GM18505 (cell line): ENCODE results near the gene ST3GAL3.

ENCODE experiments used
- ATAC-seq: cut with Tn5 transposase; IDR thresholded peaks from one replicate; pipeline ENCODE4 v1.9.1; 2021; ENCODE audit not compliant: unreplicated experiment
- POLR2A ChIP-seq: IDR thresholded peaks from 4 replicates; pipeline ENCODE4 v1.6.1; 2011; ENCODE audit warnings: borderline replicate concordance; ENCODE audit not compliant: insufficient read depth, insufficient read length; ENCODE audit errors: extremely low read depth

Gene ST3GAL3

GRCh38 chr1:43871181-43871910 lies 164.0 kb downstream of the ST3GAL3 start:
- no peak for TF ChIP-seq POLR2A
- ATAC-seq, result no peak

- ATAC-seq, result no peak
- no peak for TF ChIP-seq POLR2A
Observed at GRCh38 chr1:43872280-43872679, 164.9 kb downstream of the ST3GAL3 start.

- ATAC-seq, result no peak
- no peak for TF ChIP-seq POLR2A
Observed at GRCh38 chr1:43873851-43874250, 166.5 kb downstream of the ST3GAL3 start.

- no peak for ATAC-seq
- no peak for TF ChIP-seq POLR2A
Observed at GRCh38 chr1:43874716-43875115, 167.4 kb downstream of the ST3GAL3 start.

GRCh38 chr1:43875331-43875730 lies 168.0 kb downstream of the ST3GAL3 start:
- ATAC-seq, result no peak
- TF ChIP-seq POLR2A, result no peak

- ATAC-seq, result no peak
- TF ChIP-seq POLR2A, result no peak
Observed at GRCh38 chr1:43877101-43877500, 169.8 kb downstream of the ST3GAL3 start.

- no peak for ATAC-seq
Observed at GRCh38 chr1:43878440-43878839, 171.1 kb downstream of the ST3GAL3 start.

GRCh38 chr1:43878854-43879253 lies 171.5 kb downstream of the ST3GAL3 start:
- TF ChIP-seq POLR2A, result no peak
- no peak for ATAC-seq

More at GRCh38 chr1:43878440-43878839, 171.1 kb downstream of the ST3GAL3 start:
- no peak for TF ChIP-seq POLR2A

GRCh38 chr1:43879414-43879813 lies 172.1 kb downstream of the ST3GAL3 start:
- TF ChIP-seq POLR2A, result no peak
- ATAC-seq, result no peak

- no peak for TF ChIP-seq POLR2A
Observed at GRCh38 chr1:43879996-43880395, 172.7 kb downstream of the ST3GAL3 start.

GRCh38 chr1:43880604-43881003 lies 173.3 kb downstream of the ST3GAL3 start:
- TF ChIP-seq POLR2A, result no peak
- ATAC-seq, result no peak

More at GRCh38 chr1:43879996-43880395, 172.7 kb downstream of the ST3GAL3 start:
- ATAC-seq, result no peak

- ATAC-seq, result no peak
- no peak for TF ChIP-seq POLR2A
Observed at GRCh38 chr1:43881415-43881814, 174.1 kb downstream of the ST3GAL3 start.

- no peak for TF ChIP-seq POLR2A
- ATAC-seq, result no peak
Observed at GRCh38 chr1:43882763-43883162, 175.4 kb downstream of the ST3GAL3 start.

- no peak for ATAC-seq
- no peak for TF ChIP-seq POLR2A
Observed at GRCh38 chr1:43883321-43883720, 176.0 kb downstream of the ST3GAL3 start.
